ENCODE measurements around the gene LUC7L2. TPM values are rescaled to one million over a fixed set of nuclear protein-coding genes. Genes with fewer than 3 reads are reported as not detected.

The LUC7L2 gene
- total RNA-seq, 4 donors from 2014 or later: 29.4 to 77.6 (median 50.0) TPM

DNA sequence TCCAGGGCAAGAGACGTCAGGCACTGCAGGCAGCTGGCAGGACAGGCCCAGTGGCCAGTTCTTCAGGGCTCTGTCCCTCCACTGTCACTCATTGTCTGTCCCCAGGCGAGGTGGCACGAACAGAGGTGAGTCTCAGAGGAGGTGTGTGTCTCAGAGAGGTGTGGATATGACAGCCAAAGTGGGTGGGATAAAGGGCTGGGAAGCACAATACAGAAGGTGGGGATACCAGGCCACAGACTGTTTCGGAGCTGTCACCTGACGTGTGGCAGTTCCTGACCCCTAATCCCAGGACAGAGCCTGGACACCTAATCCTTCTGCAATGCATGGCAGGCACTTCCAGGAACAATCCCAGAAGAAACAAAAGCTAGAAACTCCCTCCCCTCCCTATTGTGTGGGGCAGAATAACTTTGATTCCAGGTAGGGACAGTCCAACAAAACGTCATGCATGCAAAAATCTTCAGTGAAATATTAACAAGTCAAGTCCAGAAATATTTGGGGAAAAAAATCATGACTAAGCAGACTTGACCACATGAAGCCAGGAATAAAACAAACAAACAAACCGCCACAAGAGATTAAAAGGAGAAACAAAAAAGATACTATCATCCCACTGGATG is 112.2 kb downstream of the LUC7L2 start:
- Histone ChIP-seq H3K36me3 (peaks cover 0 to 43% (median 0%) of the 10 kb centered on the region in 3 donors), H3K27ac (no peak overlapping the region), H3K4me1 (no peaks in the 10 kb centered on the region), H3K27me3 (no peaks in the 10 kb centered on the region), H3K4me3 (no peak overlapping the region), H3K9me3 (peaks cover 0 to 13% (median 2%) of the 10 kb centered on the region in 3 donors)
- 30 to 51% methylated on average over 2 to 4 of the region's 7 CpGs for WGBS, 2 donors
- intact Hi-C loops (cut with DNase I): no loop called here
- DNase-seq: no peak
- TF ChIP-seq, protein P1, sequence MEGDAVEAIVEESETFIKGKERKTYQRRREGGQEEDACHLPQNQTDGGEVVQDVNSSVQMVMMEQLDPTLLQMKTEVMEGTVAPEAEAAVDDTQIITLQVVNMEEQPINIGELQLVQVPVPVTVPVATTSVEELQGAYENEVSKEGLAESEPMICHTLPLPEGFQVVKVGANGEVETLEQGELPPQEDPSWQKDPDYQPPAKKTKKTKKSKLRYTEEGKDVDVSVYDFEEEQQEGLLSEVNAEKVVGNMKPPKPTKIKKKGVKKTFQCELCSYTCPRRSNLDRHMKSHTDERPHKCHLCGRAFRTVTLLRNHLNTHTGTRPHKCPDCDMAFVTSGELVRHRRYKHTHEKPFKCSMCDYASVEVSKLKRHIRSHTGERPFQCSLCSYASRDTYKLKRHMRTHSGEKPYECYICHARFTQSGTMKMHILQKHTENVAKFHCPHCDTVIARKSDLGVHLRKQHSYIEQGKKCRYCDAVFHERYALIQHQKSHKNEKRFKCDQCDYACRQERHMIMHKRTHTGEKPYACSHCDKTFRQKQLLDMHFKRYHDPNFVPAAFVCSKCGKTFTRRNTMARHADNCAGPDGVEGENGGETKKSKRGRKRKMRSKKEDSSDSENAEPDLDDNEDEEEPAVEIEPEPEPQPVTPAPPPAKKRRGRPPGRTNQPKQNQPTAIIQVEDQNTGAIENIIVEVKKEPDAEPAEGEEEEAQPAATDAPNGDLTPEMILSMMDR (IDR thresholded peaks at IDR 0.05): no peak
- TF ChIP-seq POLR2A (IDR thresholded peaks at IDR 0.05): no peak

Small RNA genes within 50 kb of the gene (small RNA-seq; reads per million reads assigned to genes)
- gene RNU6-206P (0 reads per million in 4 donors), gene RNU6-911P (0 reads per million in 4 donors)

Other genes with a start within 250 kb of the LUC7L2 start
- gene UBN2, start 128.7 kb upstream of the LUC7L2 start, total RNA-seq: 10 to 100 TPM in 1 of 4 donors, 1 to 10 TPM in 3; 5.3 to 12.8 (median 9.0) TPM
- 10 to 100 TPM in 1 of 4 donors, 1 to 10 TPM in 2, under 1 TPM in 1; 0.91 to 12.6 (median 4.4) TPM for gene FMC1, start 18.6 kb upstream of the LUC7L2 start, total RNA-seq
- 10 to 100 TPM in 2 of 4 donors, 1 to 10 TPM in 2; 6.2 to 21.8 (median 9.7) TPM for gene KLRG2, start 123.8 kb downstream of the LUC7L2 start, total RNA-seq
- gene CLEC2L, start 163.8 kb downstream of the LUC7L2 start, total RNA-seq: not detected

All from esophagus squamous epithelium (tissue), 5 donors.